HEK293T (cell line): ENCODE measurements around the gene FOXO1.

Experiments used
- CTCF ChIA-PET: fragments of 350-600 bp; formaldehyde crosslinking; extraction: SDS; loops from one replicate; lab custom pipeline; 2021; ENCODE audit warnings: antibody characterized with exemption, inconsistent platforms; lab: Yijun Ruan, JAX
- POLR2A ChIA-PET: fragments of 350-600 bp; formaldehyde crosslinking; extraction: SDS; loops from one replicate; lab custom pipeline; 2020; ENCODE audit warnings: antibody characterized with exemption, inconsistent platforms; lab: Yijun Ruan, JAX
- DNase-seq: peaks from one replicate; pipeline ENCODE4 v3.0.0; 2012; ENCODE audit warnings: mixed read lengths; ENCODE audit errors: extremely low spot score
- ARNT ChIP-seq: fragments of 450-650 bp; IDR thresholded peaks from 2 replicates; pipeline ENCODE4 v1.6.1; 2017; ENCODE audit warnings: mild to moderate bottlenecking
- BHLHE40 ChIP-seq: fragments of 450-650 bp; IDR thresholded peaks from 2 replicates; pipeline ENCODE4 v1.6.1; 2016; ENCODE audit warnings: mild to moderate bottlenecking, moderate library complexity, borderline replicate concordance
- CTBP1 ChIP-seq: fragments of 450-650 bp; IDR thresholded peaks from 2 replicates; pipeline ENCODE4 v1.6.1; 2016; ENCODE audit warnings: borderline replicate concordance
- ELF4 ChIP-seq: fragments of 450-650 bp; IDR thresholded peaks from 2 replicates; pipeline ENCODE4 v1.6.1; 2017; ENCODE audit warnings: antibody characterized with exemption
- FOXA1 ChIP-seq: fragments of 450-650 bp; IDR thresholded peaks from 2 replicates; pipeline ENCODE4 v1.6.1; 2016; ENCODE audit warnings: mild to moderate bottlenecking
- FOXK2 ChIP-seq: fragments of 450-650 bp; IDR thresholded peaks from 2 replicates; pipeline ENCODE4 v1.6.1; 2016; ENCODE audit warnings: mild to moderate bottlenecking
- FOXM1 ChIP-seq: fragments of 450-650 bp; IDR thresholded peaks from 2 replicates; pipeline ENCODE4 v1.6.1; 2017; ENCODE audit warnings: mild to moderate bottlenecking, borderline replicate concordance
- HDGF ChIP-seq: fragments of 450-650 bp; IDR thresholded peaks from 2 replicates; pipeline ENCODE4 v1.6.1; 2017; ENCODE audit warnings: antibody characterized with exemption, borderline replicate concordance
- L3MBTL2 ChIP-seq: fragments of 450-650 bp; conservative IDR thresholded peaks from 2 replicates; pipeline ENCODE4 v1.6.1; 2016; ENCODE audit warnings: mild to moderate bottlenecking
- LEF1 ChIP-seq: fragments of 450-650 bp; IDR thresholded peaks from 2 replicates; pipeline ENCODE4 v1.6.1; 2017; ENCODE audit warnings: mild to moderate bottlenecking, borderline replicate concordance
- NFRKB ChIP-seq: fragments of 450-650 bp; IDR thresholded peaks from 2 replicates; pipeline ENCODE4 v1.6.1; 2016; ENCODE audit warnings: mild to moderate bottlenecking, moderate library complexity
- SP1 ChIP-seq: fragments of 450-650 bp; IDR thresholded peaks from 2 replicates; pipeline ENCODE4 v1.6.1; 2017
- SUZ12 ChIP-seq: fragments of 450-650 bp; IDR thresholded peaks from 2 replicates; pipeline ENCODE4 v1.6.1; 2016; ENCODE audit warnings: mild to moderate bottlenecking
- TARDBP ChIP-seq: fragments of 450-650 bp; IDR thresholded peaks from 2 replicates; pipeline ENCODE4 v1.6.1; 2016
- ZNF384 ChIP-seq: fragments of 450-650 bp; IDR thresholded peaks from 2 replicates; pipeline ENCODE4 v1.6.1; 2016
- TF ChIP-seq, protein P1 (sequence below): fragments of 450-650 bp; IDR thresholded peaks from 2 replicates; pipeline ENCODE4 v1.6.1; 2016

Gene FOXO1

DNA sequence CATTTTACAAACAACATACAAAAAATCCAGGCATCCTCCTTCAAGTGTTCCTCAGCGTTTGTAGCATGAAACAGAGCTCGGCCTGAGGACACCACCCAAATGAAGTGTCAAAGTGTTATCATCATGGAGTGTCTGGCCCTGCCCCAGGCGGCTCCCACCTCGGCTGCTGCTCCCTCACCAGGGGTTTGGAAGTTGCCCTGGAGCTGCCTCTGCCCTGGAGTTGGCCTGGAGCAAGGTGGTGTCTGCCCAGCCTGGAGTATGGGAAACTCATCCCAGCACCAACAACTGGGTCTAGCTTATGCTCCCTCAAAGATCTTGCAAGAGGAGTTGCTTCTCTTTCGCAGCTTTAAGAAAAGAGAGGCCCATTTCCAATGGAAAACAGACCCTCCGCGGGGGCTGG lies 120.4 kb downstream of the FOXO1 start:
- ChIA-PET CTCF (interaction anchor here (0.8 kb wide), 1 partner anchor 20 kb away, joined by 3 read pairs; no protein-coding TSS in a partner anchor), POLR2A (no interaction called here)
- no peak for DNase-seq
- no peak for TF ChIP-seq ARNT
- no peak for TF ChIP-seq FOXA1
- no peak for TF ChIP-seq CTBP1
- TF ChIP-seq FOXK2 = no peak
- TF ChIP-seq ELF4 = no peak
- no peak for TF ChIP-seq SUZ12
- no peak for TF ChIP-seq L3MBTL2
- TF ChIP-seq TARDBP = no peak
- no peak for TF ChIP-seq SP1
- no peak for TF ChIP-seq HDGF

DNA sequence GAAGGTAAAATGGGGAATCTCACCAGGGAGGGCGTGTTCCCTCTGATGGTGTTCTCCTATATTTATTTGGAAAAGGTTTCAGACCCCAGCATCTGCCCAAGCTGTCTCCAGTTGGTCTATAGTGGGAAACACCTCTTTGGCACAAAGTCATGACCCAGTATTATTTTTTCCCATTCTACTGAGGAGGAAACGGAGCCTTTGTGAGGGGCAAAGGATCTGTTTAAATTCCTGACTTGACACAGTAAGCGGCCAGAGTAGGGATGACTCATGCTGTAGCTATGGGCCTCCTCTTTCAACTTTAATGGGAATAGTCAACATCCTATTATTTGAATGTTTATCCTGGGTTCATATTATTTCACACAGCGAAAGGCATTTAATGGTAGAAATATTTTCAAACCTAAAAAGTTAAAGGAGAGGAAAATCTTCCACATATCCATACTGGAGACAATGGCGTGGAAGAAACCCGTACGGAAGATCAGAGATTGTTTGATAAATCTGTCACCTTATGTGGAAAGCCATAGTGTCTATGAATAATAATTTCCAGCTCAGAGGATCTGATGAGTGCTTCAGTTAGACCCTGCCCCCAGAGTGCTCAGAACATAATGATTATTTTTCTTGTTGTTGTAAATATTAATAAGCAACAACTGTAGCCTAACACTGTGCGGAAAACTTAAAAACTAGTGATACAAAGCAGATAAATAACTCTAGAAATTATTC lies 126.0 kb downstream of the FOXO1 start:
- no peak for DNase-seq
- ChIA-PET POLR2A (no interaction called here), CTCF (no interaction called here)
- no peak for TF ChIP-seq NFRKB
- TF ChIP-seq SP1 = no peak
- no peak for TF ChIP-seq CTBP1
- no peak for TF ChIP-seq LEF1
- TF ChIP-seq BHLHE40 = no peak
- TF ChIP-seq, protein P1, sequence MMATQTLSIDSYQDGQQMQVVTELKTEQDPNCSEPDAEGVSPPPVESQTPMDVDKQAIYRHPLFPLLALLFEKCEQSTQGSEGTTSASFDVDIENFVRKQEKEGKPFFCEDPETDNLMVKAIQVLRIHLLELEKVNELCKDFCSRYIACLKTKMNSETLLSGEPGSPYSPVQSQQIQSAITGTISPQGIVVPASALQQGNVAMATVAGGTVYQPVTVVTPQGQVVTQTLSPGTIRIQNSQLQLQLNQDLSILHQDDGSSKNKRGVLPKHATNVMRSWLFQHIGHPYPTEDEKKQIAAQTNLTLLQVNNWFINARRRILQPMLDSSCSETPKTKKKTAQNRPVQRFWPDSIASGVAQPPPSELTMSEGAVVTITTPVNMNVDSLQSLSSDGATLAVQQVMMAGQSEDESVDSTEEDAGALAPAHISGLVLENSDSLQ = no peak
- no peak for TF ChIP-seq FOXM1
- no peak for TF ChIP-seq ARNT
- TF ChIP-seq ZNF384 = no peak
- TF ChIP-seq L3MBTL2 = no peak
- no peak for TF ChIP-seq ELF4
- TF ChIP-seq FOXA1 = no peak
- TF ChIP-seq HDGF = no peak
- TF ChIP-seq FOXK2 = no peak
- no peak for TF ChIP-seq TARDBP
- no peak for TF ChIP-seq SUZ12

DNA sequence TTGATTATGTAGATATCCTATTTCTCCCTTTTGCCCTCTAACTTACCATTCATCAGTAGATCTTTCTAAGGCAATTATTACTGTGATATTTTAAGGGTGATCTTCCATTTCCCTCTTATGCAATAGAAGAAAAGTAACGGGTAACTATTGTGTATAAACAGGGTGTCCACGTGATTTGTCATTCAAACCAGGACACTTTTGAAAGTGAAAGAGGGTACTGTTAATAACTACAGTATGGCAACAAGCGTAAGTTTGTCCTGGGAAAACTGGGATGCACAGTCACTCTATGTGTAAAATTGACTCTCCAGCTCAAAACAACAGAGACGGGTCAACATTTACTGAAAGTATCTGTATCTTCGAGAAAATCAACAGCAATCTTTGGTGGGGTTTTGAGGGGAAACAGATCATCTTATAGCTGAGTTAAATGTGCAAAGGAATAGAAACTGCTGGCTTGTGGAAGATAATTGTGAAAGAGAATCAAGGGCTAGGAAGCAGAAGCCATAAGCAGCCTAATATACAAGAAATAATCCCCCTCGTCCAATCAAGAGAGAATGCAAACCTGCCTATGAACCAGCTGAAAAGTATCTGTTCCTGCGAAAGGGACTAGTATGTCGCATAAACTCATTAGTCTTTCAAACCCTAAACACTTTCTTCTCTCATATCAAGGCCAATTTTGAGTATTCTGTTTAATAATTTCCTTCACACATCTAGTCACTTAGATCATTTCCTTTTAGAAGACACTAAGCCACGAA lies 126.7 kb downstream of the FOXO1 start:
- DNase-seq = no peak
- ChIA-PET CTCF (no interaction called here), POLR2A (no interaction called here)
- TF ChIP-seq TARDBP = no peak
- TF ChIP-seq CTBP1 = no peak
- no peak for TF ChIP-seq ARNT
- TF ChIP-seq FOXA1 = no peak
- no peak for TF ChIP-seq ELF4
- no peak for TF ChIP-seq HDGF
- no peak for TF ChIP-seq SUZ12
- TF ChIP-seq BHLHE40 = no peak
- no peak for TF ChIP-seq SP1

DNA sequence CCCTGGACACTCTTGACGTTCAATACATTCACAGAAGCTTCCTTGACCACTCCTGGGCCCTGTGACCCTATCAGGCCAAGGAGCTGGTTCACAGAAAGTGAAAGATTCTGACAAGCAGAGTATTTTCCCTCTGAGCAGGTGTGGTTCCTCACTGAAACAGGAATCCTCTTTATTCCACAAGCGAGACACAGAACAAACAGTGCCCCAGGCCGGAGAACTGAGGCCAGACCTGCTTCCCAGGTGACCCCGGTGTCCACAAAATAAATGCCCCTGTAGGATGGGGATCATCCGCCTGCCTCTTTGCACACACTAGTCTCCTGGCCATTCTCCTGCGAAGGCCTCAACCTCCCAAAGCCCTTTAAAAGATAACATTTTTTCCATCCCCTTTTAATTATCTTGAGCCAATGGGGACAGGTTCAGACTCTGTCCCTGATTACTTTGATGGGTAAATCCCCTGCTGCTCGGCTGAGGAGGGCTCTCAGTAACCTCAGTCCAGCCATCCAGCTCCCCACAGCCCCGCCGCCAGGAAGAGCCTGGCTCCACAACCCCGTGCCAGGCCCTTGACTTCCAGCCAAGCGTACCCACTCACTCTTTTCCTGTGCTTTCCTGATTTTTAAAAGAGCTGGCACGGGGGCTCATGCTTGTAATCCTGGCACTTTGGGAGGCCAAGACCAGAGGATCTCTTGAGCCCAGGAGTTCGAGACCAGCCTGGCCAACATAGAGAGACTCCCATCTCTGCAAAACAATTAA lies 129.1 kb downstream of the FOXO1 start:
- ChIA-PET CTCF (no interaction called here), POLR2A (no interaction called here)
- TF ChIP-seq, protein P1 = no peak
- no peak for TF ChIP-seq HDGF
- TF ChIP-seq CTBP1 = no peak
- TF ChIP-seq NFRKB = no peak
- DNase-seq = no peak

DNA sequence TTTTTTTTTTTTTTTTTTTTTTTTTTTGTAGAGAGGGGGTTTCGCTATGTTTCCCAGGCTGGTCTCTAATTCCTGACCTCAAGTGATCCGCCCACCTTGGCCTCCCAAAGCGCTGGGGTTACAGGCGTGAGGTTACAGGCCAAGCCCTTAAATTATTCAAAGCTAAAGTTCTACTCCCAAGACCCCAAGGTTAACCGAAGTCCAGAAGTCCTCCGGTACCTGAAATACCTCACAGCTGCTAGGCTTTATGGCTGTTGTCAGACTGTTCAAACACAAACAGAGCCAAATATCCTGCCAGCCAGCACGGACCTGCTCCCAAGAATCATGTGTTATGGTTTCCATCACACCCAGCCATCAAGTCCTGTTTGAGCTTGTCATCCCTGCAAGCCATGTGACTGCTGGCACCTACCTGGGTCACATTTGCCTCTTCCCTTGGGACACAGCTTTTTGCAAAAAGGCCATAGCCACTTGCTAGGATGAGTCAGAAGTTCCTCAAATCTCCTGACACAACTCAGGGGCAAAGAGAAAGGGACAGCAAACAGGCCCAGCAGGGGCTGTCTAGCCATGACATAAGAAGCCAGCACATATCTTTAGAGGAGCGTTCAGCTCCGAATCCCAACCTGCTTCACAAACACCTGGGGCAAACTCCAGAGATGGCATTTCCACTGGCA lies 129.9 kb downstream of the FOXO1 start:
- ChIA-PET POLR2A (no interaction called here), CTCF (no interaction called here)
- TF ChIP-seq SP1 (no peak), NFRKB (no peak), FOXM1 (no peak), L3MBTL2 (no peak), ZNF384 (no peak), CTBP1 (no peak), FOXA1 (no peak), FOXK2 (no peak), ELF4 (no peak), HDGF (no peak), SUZ12 (no peak), TARDBP (no peak), ARNT (no peak), BHLHE40 (no peak), LEF1 (no peak)
- TF ChIP-seq, protein P1 = no peak
- DNase-seq = no peak
